SU-DHL-6 (cell line): ENCODE data around the gene PAX5.

Experiments used
- EZH2phosphoT487 ChIP-seq: fragments of 200-600 bp; sonication (generic), shearing (Covaris generic); conservative IDR thresholded peaks from 2 replicates; pipeline ENCODE4 v1.6.1; 2018; ENCODE audit warnings: mild to moderate bottlenecking, antibody characterized with exemption, low read length, moderate library complexity, mixed read lengths
- TF ChIP-seq, protein P1 (sequence below): fragments of 200-600 bp; sonication (generic); IDR thresholded peaks from one replicate; pipeline ENCODE4 v1.5.1; 2017; ENCODE audit warnings: antibody characterized with exemption, mild to moderate bottlenecking, low read length, moderate library complexity; ENCODE audit not compliant: insufficient read depth, poor library complexity, severe bottlenecking

DNA sequence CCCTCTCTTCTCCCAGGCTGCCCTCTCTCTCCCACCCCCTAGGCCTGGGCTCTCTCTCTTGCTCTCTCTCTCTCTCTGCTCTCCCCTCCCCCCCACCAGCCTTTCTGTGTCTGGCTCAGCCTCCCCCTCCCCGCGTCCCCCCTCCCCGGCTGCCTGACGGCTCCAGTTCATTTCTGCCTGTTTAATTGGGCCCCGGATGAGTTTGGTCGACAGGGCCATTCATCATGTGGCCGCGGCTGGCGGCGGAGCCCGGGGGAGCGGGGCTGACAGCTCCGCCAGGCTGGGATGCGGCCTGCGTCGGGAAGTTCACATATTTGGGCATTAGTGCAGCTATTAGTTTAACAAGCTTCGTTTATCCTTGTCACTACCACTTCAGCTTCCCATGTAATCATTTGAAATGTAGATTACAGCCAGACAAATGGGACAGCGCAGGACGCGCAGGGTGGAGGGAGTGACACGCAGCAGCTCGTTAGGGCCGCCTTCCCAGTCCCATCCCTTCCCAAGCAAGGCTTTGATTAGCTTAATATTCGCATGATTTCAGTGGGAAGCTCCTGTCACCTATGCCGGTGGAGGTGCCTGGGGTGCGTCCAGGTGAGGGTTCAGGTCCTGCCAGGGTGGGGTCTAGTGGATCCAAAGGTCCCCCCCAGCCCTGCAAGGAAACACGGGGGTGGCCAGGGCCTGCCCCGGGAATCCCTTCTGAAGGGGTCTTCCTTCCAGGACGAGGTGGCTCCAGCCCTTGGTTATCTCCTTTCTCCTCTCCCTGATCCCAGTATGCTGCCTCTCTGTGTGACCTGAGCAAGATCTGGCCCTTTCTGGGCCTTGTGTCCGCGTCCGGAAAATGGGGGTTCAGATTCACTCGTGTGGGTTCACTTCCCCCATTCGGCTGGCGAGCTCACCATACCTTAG is 214.8 kb downstream of the PAX5 start:
- TF ChIP-seq, protein P1, sequence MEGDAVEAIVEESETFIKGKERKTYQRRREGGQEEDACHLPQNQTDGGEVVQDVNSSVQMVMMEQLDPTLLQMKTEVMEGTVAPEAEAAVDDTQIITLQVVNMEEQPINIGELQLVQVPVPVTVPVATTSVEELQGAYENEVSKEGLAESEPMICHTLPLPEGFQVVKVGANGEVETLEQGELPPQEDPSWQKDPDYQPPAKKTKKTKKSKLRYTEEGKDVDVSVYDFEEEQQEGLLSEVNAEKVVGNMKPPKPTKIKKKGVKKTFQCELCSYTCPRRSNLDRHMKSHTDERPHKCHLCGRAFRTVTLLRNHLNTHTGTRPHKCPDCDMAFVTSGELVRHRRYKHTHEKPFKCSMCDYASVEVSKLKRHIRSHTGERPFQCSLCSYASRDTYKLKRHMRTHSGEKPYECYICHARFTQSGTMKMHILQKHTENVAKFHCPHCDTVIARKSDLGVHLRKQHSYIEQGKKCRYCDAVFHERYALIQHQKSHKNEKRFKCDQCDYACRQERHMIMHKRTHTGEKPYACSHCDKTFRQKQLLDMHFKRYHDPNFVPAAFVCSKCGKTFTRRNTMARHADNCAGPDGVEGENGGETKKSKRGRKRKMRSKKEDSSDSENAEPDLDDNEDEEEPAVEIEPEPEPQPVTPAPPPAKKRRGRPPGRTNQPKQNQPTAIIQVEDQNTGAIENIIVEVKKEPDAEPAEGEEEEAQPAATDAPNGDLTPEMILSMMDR: no peak
- no peak for TF ChIP-seq EZH2phosphoT487
